Activated T-cell treated with anti-CD3 and anti-CD28 coated beads, Interleukin-2, amount 50 U/mL, for 48 hours (primary cell): ENCODE data around the gene INPPL1.
"Not testable (repeated sequence)": the region's sequence is repeated elsewhere in the genome, so short reads cannot be mapped to it uniquely, and the experiment has no call there.

Source experiments
- DNase-seq, 2 experiments: peaks; one replicate each; pipeline ENCODE4 v3.0.0-alpha.2; 2020

Gene INPPL1

GRCh38 chr11:72244361-72245262 lies 20.0 kb downstream of the INPPL1 start:
- no peak for DNase-seq

DNA sequence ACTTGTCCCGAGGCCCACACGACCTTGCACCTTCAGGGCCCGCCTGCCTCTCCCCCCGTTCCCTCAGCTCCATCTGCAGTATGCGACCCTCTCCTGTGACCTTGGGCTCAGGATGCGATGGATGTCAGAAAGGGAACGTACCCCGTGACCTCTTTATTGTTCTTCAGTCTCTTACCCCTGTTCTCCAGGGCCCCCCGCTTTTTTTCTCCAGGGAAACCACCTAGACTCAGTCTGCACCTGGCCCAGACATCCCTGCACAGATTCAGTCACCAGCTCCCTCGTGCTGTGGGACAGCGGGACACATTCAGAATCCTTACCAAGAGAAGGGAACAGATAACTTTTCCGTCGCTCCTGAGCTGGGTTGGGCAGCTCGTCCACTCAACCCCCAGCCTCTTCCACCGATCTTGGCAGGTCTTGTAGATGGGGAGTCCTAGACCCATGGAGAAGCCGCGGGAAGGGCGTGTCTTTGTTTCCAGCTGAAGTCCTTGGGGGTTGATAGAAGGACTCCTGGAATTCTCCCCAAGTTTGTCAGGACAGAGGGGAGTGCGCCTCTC lies 20.8 kb downstream of the INPPL1 start:
- DNase-seq, result no peak

DNA sequence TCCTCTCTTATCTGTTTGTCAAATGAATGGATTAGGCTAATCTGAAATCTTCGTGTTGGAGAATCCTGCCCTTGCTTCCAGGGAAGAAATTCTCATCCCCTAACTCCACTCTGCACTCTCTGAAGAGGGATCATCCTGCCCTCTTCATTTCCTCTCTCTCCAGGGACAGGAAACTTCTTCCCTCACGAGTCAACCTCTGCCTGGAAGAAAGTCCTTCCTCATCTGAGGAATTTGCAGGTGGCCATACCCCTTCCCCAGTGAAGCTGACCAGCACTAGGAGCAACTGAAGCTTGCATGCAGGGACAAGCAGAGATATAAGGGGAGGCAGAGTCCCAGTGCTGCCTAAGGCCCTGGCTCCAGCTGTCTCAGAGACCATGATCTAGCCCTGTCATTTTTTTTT lies 23.0 kb downstream of the INPPL1 start:
- DNase-seq, result no peak

GRCh38 chr11:72249961-72250360 lies 25.4 kb downstream of the INPPL1 start:
- DNase-seq, result no peak

GRCh38 chr11:72250661-72251464 lies 26.3 kb downstream of the INPPL1 start:
- no peak for DNase-seq

GRCh38 chr11:72251614-72252013 lies 27.0 kb downstream of the INPPL1 start:
- no peak for DNase-seq

DNA sequence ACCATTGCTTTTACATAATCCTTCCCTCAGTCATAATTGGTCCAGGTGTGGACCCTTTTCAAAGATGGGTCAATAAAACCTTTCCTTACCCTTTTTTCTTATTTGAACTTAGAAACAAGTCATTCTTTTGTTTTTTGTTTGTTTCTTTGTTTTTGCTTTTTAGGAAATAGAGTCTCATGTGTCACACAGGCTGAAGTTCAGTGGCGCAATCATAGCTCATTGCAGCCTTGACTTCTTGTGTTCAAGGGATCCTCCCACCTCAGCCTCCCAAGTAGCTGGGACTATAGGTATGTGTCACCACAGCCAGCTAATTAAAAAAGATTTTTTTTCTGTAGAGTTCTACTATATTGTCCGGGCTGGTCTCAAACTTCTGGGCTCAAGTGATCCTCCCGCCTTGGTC lies 28.8 kb downstream of the INPPL1 start:
- no peak for DNase-seq

GRCh38 chr11:72254299-72254993 lies 29.9 kb downstream of the INPPL1 start:
- no peak for DNase-seq

- DNase-seq, result no peak
Measured at GRCh38 chr11:72257570-72257969, 33.0 kb downstream of the INPPL1 start.

DNA sequence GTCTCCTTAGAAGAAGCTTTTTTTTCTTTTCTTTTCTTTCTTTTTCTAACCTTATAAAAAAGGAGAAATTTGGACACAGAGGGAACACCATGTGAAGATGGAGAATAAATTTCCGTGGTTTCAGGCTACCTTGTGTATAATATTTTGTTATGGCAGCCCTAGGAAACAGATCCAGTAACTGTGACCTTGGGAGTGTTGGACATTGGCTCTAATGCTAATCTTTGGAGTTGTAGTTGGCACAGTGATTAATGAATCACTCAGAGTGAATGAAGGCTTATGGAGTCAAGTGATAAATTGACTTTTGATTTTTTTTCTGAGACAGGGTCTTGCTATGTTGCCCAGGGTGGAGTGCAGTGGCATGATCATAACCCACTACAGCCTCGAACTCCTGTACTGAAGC lies 34.9 kb downstream of the INPPL1 start:
- DNase-seq, result no peak

- DNase-seq, result no peak
Measured at GRCh38 chr11:72260574-72260973, 36.0 kb downstream of the INPPL1 start.

GRCh38 chr11:72263361-72263760 lies 38.8 kb downstream of the INPPL1 start:
- no peak for DNase-seq

- no peak for DNase-seq
Measured at GRCh38 chr11:72265951-72266350, 41.4 kb downstream of the INPPL1 start.

DNA sequence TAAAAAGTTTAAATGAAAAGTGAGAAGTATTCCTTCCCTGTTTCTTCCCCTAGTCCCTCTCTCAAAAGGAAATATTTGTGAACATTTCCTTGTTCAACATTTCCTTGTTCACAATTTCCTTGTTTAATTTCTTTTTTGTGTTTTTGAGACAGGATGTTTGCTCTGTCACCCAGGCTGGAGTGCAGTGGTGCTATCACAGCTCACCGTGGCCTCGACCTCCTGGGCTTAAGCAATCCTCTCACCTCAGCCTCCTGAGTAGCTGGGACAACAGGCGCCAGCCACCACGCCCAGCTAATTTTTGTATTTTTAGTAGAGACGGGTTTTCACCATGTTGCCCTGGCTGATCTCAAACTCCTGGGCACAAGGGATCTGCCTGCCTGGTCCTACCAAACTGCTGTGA lies 42.4 kb downstream of the INPPL1 start:
- DNase-seq, result not testable (repeated sequence)

GRCh38 chr11:72267956-72268617 lies 43.5 kb downstream of the INPPL1 start:
- DNase-seq, result no peak

- no peak for DNase-seq
Measured at GRCh38 chr11:72271980-72272379, 47.4 kb downstream of the INPPL1 start.

DNA sequence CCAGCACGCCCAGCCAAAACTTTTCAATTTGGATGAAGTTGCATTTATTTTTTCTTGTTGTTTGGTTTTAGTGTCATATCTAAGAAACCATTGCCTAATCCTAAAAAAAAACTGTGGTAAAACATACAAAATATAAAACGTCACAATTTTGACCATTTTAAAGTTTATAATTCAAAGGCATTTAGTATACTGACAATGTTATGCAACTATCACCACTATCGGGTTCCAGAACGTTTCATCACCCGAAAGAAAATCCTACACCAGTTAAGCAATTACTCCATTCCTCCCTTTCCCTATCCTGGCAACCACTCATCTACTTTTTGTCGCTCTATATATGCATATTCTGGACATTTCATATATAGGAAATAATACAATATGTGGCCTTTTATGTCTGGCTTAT lies 49.9 kb downstream of the INPPL1 start:
- no peak for DNase-seq

- no peak for DNase-seq
Measured at GRCh38 chr11:72278905-72279304, 54.3 kb downstream of the INPPL1 start.

DNA sequence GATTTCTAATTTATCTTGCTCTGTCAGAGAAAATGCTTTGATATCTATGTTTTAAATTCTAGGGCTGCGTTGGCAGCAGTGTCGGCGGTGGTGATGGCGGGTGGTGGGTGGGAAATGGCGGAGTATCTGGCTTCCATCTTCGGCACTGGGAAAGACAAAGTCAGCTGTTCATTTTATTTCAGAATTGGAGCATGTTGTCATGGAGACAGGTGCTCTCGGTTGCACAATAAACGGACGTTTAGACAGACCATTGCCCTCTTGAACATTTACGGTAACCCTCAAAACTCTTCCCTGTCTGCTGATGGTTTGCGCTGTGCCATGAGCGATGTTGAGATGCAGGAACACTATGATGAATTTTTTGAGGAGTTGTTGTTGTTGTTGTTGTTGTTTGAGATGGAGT lies 55.5 kb downstream of the INPPL1 start:
- no peak for DNase-seq

- no peak for DNase-seq
Measured at GRCh38 chr11:72280726-72281315, 56.3 kb downstream of the INPPL1 start.

GRCh38 chr11:72283947-72284346 lies 59.4 kb downstream of the INPPL1 start:
- no peak for DNase-seq

DNA sequence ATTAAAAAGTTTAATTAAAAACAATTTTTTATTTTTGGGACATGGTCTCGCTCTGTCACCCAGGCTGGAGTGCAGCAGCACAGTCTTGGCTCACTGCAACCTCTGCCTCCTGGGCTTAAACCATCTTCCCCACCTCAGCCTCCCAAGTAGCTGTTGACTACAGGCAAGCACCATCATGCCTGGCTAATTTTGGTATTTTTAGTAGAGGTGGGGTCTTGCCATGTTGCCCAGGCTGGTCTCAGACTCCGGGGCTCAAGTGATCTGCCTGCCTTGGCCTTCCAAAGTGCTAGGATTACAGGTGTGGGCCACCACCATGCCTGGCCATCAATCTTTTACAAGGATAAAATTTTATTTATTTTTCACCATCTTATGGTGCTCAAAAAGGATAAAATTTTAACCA lies 62.7 kb downstream of the INPPL1 start:
- DNase-seq, result no peak
